ENCODE measurements around the gene ITGAE.

- TF ChIP-seq, protein P1, sequence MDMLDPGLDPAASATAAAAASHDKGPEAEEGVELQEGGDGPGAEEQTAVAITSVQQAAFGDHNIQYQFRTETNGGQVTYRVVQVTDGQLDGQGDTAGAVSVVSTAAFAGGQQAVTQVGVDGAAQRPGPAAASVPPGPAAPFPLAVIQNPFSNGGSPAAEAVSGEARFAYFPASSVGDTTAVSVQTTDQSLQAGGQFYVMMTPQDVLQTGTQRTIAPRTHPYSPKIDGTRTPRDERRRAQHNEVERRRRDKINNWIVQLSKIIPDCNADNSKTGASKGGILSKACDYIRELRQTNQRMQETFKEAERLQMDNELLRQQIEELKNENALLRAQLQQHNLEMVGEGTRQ (IDR thresholded peaks at IDR 0.05): no peak
- TF ChIP-seq, protein P2, sequence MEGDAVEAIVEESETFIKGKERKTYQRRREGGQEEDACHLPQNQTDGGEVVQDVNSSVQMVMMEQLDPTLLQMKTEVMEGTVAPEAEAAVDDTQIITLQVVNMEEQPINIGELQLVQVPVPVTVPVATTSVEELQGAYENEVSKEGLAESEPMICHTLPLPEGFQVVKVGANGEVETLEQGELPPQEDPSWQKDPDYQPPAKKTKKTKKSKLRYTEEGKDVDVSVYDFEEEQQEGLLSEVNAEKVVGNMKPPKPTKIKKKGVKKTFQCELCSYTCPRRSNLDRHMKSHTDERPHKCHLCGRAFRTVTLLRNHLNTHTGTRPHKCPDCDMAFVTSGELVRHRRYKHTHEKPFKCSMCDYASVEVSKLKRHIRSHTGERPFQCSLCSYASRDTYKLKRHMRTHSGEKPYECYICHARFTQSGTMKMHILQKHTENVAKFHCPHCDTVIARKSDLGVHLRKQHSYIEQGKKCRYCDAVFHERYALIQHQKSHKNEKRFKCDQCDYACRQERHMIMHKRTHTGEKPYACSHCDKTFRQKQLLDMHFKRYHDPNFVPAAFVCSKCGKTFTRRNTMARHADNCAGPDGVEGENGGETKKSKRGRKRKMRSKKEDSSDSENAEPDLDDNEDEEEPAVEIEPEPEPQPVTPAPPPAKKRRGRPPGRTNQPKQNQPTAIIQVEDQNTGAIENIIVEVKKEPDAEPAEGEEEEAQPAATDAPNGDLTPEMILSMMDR (IDR thresholded peaks at IDR 0.05): no peak
- TF ChIP-seq MYC (IDR thresholded peaks at IDR 0.05; ENCODE audit: borderline replicate concordance, low read length): no peak
- no peak for TF ChIP-seq EP300 (IDR thresholded peaks at IDR 0.05)
- TF ChIP-seq POLR2AphosphoS2 (conservative IDR thresholded peaks at IDR 0.05; ENCODE audit: low read length): no peak
- no peak for TF ChIP-seq CHD2 (IDR thresholded peaks at IDR 0.05; ENCODE audit: low read length, partially characterized antibody)
- TF ChIP-seq BHLHE40 (IDR thresholded peaks at IDR 0.05; ENCODE audit: low read depth, low read length): no peak
These were observed 25.2 kb upstream of the ITGAE start for GRCh38 chr17:3826191-3826590.

All from A549 (cell line).